Suprapubic skin (tissue), 4 donors: Measurements from ENCODE around the gene PPP6R3. TPM values are rescaled to one million over a fixed set of nuclear protein-coding genes. Genes with fewer than 3 reads are reported as not detected.

Experiments used
- DNase-seq, 2 donors: peaks; one replicate each; pipeline ENCODE4 v3.0.0-alpha.2; 2019; ENCODE audit warnings: low spot score in 2 of 2
- H3K27ac ChIP-seq: fragments of 200-600 bp; sonication (generic); one replicate; pipeline ENCODE4 v1.5.1; 2019
- H3K27me3 ChIP-seq: fragments of 200-600 bp; sonication (generic); one replicate; pipeline ENCODE4 v1.5.1; 2019
- H3K36me3 ChIP-seq: fragments of 200-600 bp; sonication (generic); one replicate; pipeline ENCODE4 v1.5.1; 2019
- H3K4me1 ChIP-seq: fragments of 200-600 bp; sonication (generic); one replicate; pipeline ENCODE4 v1.5.1; 2019
- H3K4me3 ChIP-seq: fragments of 200-600 bp; sonication (generic); one replicate; pipeline ENCODE4 v1.5.1; 2019; ENCODE audit warnings: mild to moderate bottlenecking
- H3K9me3 ChIP-seq: fragments of 200-600 bp; sonication (generic); one replicate; pipeline ENCODE4 v1.5.1; 2019
- CTCF ChIP-seq, 2 donors: fragments of 200-600 bp in 1 of 2; fragments of 450-650 bp in 1 of 2; sonication (generic) in 1 of 2; IDR thresholded peaks; one replicate each; pipeline ENCODE4 v1.5.1; 2016 to 2019; ENCODE audit warnings: antibody characterized with exemption in 2 of 2, mild to moderate bottlenecking in 1 of 2, moderate library complexity in 1 of 2
- EP300 ChIP-seq: sonication (generic); formaldehyde crosslinking; IDR thresholded peaks from one replicate; pipeline ENCODE4 v1.6.1; 2017; ENCODE audit warnings: antibody characterized with exemption
- POLR2A ChIP-seq, 2 donors: fragments of 450-650 bp; IDR thresholded peaks; one replicate each; pipeline ENCODE4 v1.6.1; 2017; ENCODE audit warnings: antibody characterized with exemption in 2 of 2, mild to moderate bottlenecking in 2 of 2, moderate library complexity in 2 of 2
- POLR2AphosphoS5 ChIP-seq, 3 donors: sonication (generic); formaldehyde crosslinking; IDR thresholded peaks; one replicate each; pipeline ENCODE4 v1.6.1; 2017; ENCODE audit warnings: antibody characterized with exemption in 3 of 3
- WGBS: methylation state at CpG from one replicate; pipeline ENCODE4 v1.1.5; 2018; 5-methylcytosine and 5-hydroxymethylcytosine counted together
- total RNA-seq, 4 donors: library from RNA; depleted of rRNA; stranded (reverse); fragments of >200 nt; gene quantifications; one replicate each; pipeline ENCODE4 v1.1.0, GENCODE V29; 2016

Gene PPP6R3
- total RNA-seq, 4 donors from 2014 or later: 81.8 to 197 (median 97.0) TPM

DNA sequence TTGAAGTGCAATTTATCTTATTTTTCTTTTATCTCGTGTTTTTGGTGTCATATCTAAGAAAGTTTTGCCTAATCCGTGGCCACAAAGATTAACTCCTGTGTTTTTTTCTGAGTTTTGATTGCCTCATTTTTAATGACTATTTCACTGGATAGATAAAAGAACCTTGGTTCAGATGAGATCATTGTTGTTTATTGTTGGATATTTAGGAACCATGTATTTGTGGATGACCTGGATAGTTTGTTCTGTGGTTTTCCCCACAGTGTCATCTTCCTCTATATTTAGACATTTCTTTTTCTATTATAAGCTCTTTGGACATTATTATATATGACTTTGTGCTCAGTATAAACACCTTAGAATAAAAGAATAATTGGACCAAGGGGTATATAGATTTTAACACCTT is 37.2 kb downstream of the PPP6R3 start:
- H3K9me3 ChIP-seq: no peaks in the 10 kb centered on the region
- H3K27me3 ChIP-seq: no peaks in the 10 kb centered on the region
- H3K36me3 ChIP-seq: no peaks in the 10 kb centered on the region
- H3K4me1 ChIP-seq: peaks cover 50% of the 10 kb centered on the region
- H3K27ac ChIP-seq: no peak overlapping the region
- no peak for TF ChIP-seq POLR2AphosphoS5 (IDR thresholded peaks at IDR 0.05)
- no peak for TF ChIP-seq POLR2A (IDR thresholded peaks at IDR 0.05)
- no peak for TF ChIP-seq CTCF (IDR thresholded peaks at IDR 0.05)
- TF ChIP-seq EP300: no peak
- WGBS: 90% methylated on average over 2 of the region's 2 CpGs
- H3K4me3 ChIP-seq: no peak overlapping the region
- DNase-seq: no peak

DNA sequence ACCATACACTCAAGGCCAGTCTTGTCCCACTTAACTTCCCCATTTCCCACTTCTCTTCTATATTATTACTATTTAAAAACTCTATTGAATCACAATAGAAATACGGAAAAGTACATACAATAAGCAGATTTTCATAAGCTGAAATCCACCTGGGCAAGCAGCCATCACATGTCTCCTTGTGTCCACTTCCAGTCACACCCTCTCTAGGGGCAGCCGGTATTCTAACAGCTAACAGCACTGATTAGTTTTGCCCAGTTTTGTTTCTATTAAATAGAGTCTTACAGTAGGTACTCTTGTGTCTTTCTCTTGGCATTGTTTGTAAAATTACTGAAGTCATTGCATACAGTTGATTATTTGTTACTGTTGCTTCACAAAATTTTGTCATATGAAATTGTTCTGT is 37.8 kb downstream of the PPP6R3 start:
- Histone ChIP-seq H3K27me3 (no peaks in the 10 kb centered on the region), H3K4me3 (no peak overlapping the region), H3K4me1 (peaks cover 56% of the 10 kb centered on the region), H3K27ac (no peak overlapping the region), H3K36me3 (no peaks in the 10 kb centered on the region), H3K9me3 (no peaks in the 10 kb centered on the region)
- no peak for DNase-seq
- 52% methylated on average over 2 of the region's 2 CpGs for WGBS
- TF ChIP-seq POLR2A (IDR thresholded peaks at IDR 0.05) (no peak), CTCF (IDR thresholded peaks at IDR 0.05) (no peak), POLR2AphosphoS5 (IDR thresholded peaks at IDR 0.05) (no peak), EP300 (no peak)

- H3K27ac ChIP-seq: no peak overlapping the region
- no peak for TF ChIP-seq CTCF (IDR thresholded peaks at IDR 0.05)
Measured at GRCh38 chr11:68498903-68499883, 38.6 kb downstream of the PPP6R3 start.

GRCh38 chr11:68500206-68500605 is 39.7 kb downstream of the PPP6R3 start:
- Histone ChIP-seq H3K27me3 (no peaks in the 10 kb centered on the region), H3K4me3 (no peak overlapping the region), H3K4me1 (peaks cover 69% of the 10 kb centered on the region), H3K36me3 (no peaks in the 10 kb centered on the region), H3K27ac (no peak overlapping the region), H3K9me3 (no peaks in the 10 kb centered on the region)
- WGBS: 90% methylated on average over 2 of the region's 2 CpGs
- no peak for DNase-seq
- TF ChIP-seq POLR2A (IDR thresholded peaks at IDR 0.05) (no peak), EP300 (no peak), CTCF (IDR thresholded peaks at IDR 0.05) (no peak), POLR2AphosphoS5 (IDR thresholded peaks at IDR 0.05) (no peak)

More at GRCh38 chr11:68498903-68499883, 38.6 kb downstream of the PPP6R3 start:
- no peak overlapping the region for H3K4me3 ChIP-seq
- WGBS: 65% methylated on average over 11 of the region's 11 CpGs
- no peaks in the 10 kb centered on the region for H3K36me3 ChIP-seq
- H3K4me1 ChIP-seq: peaks cover 64% of the 10 kb centered on the region
- H3K9me3 ChIP-seq: no peaks in the 10 kb centered on the region
- H3K27me3 ChIP-seq: no peaks in the 10 kb centered on the region
- no peak for DNase-seq

DNA sequence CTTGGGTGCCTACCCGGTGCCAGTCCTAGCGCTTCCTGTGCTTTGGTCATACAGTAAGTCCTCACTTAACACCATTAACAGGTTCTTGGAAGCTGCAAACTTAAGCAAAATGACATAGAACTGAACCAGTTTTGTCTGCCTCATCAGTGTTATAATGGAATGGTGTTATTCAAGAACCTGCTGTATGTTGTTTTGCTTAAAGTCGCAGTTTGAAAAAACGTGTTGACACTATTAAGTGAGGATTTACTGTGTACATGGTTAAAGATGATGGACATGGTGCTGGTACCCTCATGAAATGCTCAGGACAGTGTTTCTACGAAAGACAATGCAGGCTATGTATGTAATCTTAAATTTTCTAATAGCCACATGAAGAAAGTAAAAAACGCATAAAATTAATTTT is 41.3 kb downstream of the PPP6R3 start:
- no peaks in the 10 kb centered on the region for H3K27me3 ChIP-seq
- DNase-seq: no peak
- TF ChIP-seq POLR2AphosphoS5 (IDR thresholded peaks at IDR 0.05) (no peak), CTCF (IDR thresholded peaks at IDR 0.05) (no peak)
- no peak overlapping the region for H3K4me3 ChIP-seq
- WGBS: 89% methylated on average over 6 of the region's 6 CpGs
- H3K4me1 ChIP-seq: peaks cover 82% of the 10 kb centered on the region
- H3K27ac ChIP-seq: no peak overlapping the region
- H3K9me3 ChIP-seq: no peaks in the 10 kb centered on the region
- no peaks in the 10 kb centered on the region for H3K36me3 ChIP-seq
